DND-41 (cell line): ENCODE results near the gene PRSS57.

ENCODE experiments used
- ATAC-seq: fragments of 200-7000 bp; cut with Tn5 transposase; 3 replicates; pipeline ENCODE4 v1.9.1; 2021; ENCODE audit warnings: low read depth; ENCODE audit not compliant: insufficient read depth
- DNase-seq: peaks from one replicate; pipeline ENCODE4 v3.0.0-alpha.2; 2020
- H2AFZ ChIP-seq: 2 replicates; pipeline ENCODE4 v1.6.0; 2012; ENCODE audit warnings: low read depth, low read length
- H3K27ac ChIP-seq: 2 replicates; pipeline ENCODE4 v1.5.1; 2012; ENCODE audit warnings: low read length, inconsistent platforms
- H3K27me3 ChIP-seq: fragments of 200-600 bp; sonication (generic); 2 replicates; pipeline ENCODE4 v1.6.0; 2012; ENCODE audit warnings: low read length, mild to moderate bottlenecking, inconsistent platforms; ENCODE audit not compliant: insufficient read depth, poor library complexity
- H3K36me3 ChIP-seq: 2 replicates; pipeline ENCODE4 v1.5.1; 2012; ENCODE audit warnings: low read length, inconsistent platforms; ENCODE audit not compliant: insufficient read depth
- H3K4me1 ChIP-seq: 2 replicates; pipeline ENCODE4 v1.5.1; 2012; ENCODE audit warnings: mild to moderate bottlenecking, low read length; ENCODE audit not compliant: insufficient read depth
- H3K4me2 ChIP-seq: 2 replicates; pipeline ENCODE4 v1.6.0; 2012; ENCODE audit warnings: mild to moderate bottlenecking, moderate library complexity, low read length, inconsistent platforms; ENCODE audit not compliant: insufficient read depth
- H3K4me3 ChIP-seq, 2 experiments: fragments of 200-600 bp in 1 of 2; shearing (Covaris generic) in 1 of 2; 2 replicates each; pipeline ENCODE4 v1.5.1; 2012 to 2016; ENCODE audit warnings: inconsistent platforms in 2 of 2, low read length in 2 of 2, mild to moderate bottlenecking in 2 of 2, low read depth in 1 of 2, moderate library complexity in 1 of 2
- H3K79me2 ChIP-seq: 2 replicates; pipeline ENCODE4 v1.6.0; 2012; ENCODE audit warnings: low read length, inconsistent platforms; ENCODE audit not compliant: insufficient read depth
- H3K9ac ChIP-seq: 2 replicates; pipeline ENCODE4 v1.6.0; 2012; ENCODE audit warnings: low read depth, mild to moderate bottlenecking, inconsistent platforms, low read length, moderate library complexity
- H3K9me3 ChIP-seq: 2 replicates; pipeline ENCODE4 v1.5.1; 2012; ENCODE audit warnings: low read length, moderate library complexity, mild to moderate bottlenecking, inconsistent platforms; ENCODE audit not compliant: insufficient read depth, severe bottlenecking
- H4K20me1 ChIP-seq: 2 replicates; pipeline ENCODE4 v1.6.0; 2012; ENCODE audit warnings: low read length; ENCODE audit not compliant: insufficient read depth
- EZH2 ChIP-seq: IDR thresholded peaks from 3 replicates; pipeline ENCODE4 v1.6.1; 2012; ENCODE audit warnings: borderline replicate concordance, low read depth, mild to moderate bottlenecking, moderate library complexity, low read length, inconsistent platforms; ENCODE audit not compliant: severe bottlenecking
- TF ChIP-seq, protein P1 (sequence below): IDR thresholded peaks from 2 replicates; pipeline ENCODE4 v1.5.1; 2012; ENCODE audit warnings: borderline replicate concordance, low read length, moderate library complexity, mild to moderate bottlenecking; ENCODE audit not compliant: poor library complexity, severe bottlenecking; ENCODE audit errors: extremely low read depth

The PRSS57 gene

DNA sequence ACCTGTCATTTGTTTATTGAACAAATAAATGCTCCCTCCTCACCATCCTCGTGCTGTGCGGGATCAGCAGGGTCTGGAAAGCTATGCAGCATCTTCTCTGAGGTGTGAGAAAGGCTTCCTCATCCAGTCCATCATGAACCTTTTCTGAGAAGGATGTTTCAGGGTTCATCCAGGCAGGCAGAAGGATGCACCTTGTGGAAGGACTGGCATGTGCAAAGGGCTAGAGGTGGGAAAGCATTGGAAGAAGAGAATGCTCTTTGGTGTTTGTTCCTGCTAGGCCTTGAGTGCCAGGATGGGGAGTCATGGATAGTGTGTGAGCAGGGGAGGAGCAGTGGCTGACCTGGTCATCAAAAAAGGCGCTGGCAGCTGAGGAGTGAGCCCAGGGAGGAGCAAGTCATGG lies 20.1 kb upstream of the PRSS57 start:
- Histone ChIP-seq H2AFZ (no peak overlapping the region), H4K20me1 (no peaks in the 10 kb centered on the region), H3K4me3 (no peak overlapping the region), H3K27ac (no peak overlapping the region), H3K9me3 (peaks cover 7% of the 10 kb centered on the region), H3K27me3 (no peaks in the 10 kb centered on the region), H3K79me2 (no peaks in the 10 kb centered on the region), H3K4me1 (no peaks in the 10 kb centered on the region), H3K4me2 (no peak overlapping the region), H3K36me3 (no peaks in the 10 kb centered on the region), H3K9ac (no peak overlapping the region)
- TF ChIP-seq, protein P1, sequence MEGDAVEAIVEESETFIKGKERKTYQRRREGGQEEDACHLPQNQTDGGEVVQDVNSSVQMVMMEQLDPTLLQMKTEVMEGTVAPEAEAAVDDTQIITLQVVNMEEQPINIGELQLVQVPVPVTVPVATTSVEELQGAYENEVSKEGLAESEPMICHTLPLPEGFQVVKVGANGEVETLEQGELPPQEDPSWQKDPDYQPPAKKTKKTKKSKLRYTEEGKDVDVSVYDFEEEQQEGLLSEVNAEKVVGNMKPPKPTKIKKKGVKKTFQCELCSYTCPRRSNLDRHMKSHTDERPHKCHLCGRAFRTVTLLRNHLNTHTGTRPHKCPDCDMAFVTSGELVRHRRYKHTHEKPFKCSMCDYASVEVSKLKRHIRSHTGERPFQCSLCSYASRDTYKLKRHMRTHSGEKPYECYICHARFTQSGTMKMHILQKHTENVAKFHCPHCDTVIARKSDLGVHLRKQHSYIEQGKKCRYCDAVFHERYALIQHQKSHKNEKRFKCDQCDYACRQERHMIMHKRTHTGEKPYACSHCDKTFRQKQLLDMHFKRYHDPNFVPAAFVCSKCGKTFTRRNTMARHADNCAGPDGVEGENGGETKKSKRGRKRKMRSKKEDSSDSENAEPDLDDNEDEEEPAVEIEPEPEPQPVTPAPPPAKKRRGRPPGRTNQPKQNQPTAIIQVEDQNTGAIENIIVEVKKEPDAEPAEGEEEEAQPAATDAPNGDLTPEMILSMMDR = no peak
- TF ChIP-seq EZH2 = no peak
- DNase-seq (no peak), ATAC-seq (no peak)

DNA sequence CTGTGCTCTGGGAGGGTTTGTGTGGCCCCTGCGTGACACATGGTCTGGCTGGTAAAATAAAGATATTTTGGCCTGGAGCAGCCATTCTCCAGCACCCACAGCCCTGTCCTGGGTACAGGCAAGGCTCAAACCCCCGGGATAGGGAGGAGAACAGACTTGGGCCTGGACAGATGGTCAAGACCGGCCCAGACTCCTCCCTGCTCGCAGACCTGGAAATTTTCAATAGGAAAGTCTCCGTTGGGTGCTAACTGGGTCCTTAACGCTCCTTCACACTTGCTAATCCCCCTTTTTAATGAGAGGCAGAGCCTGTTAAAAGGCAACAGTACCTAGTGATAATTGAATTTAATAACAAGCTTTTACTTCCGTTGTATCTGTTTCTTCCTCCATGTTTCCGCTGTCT lies 16.0 kb upstream of the PRSS57 start:
- no peak overlapping the region for H3K4me2 ChIP-seq

DNA sequence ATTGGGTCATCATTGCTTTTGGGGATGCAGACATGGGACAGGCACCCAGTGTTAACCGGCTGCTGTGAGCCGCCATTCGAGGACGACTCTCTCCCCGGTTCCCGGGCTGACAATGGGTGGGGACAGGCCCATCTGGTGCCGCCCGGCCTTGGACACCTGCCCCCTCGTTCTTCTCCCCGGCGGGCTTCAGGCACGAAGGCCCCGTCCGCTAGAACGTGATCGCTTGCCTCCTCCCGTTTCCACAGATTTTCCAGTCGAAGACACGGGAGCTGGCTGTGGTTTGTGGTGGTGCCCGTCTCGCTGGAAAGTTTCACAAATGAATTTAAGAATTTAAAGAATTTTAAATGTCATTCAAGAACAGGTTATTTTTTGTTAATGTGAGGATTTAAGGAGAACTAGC lies 15.5 kb upstream of the PRSS57 start:
- no peaks in the 10 kb centered on the region for H3K27me3 ChIP-seq
- H3K4me3 ChIP-seq = no peak overlapping the region
- H2AFZ ChIP-seq = no peak overlapping the region
- TF ChIP-seq, protein P1 = no peak
- TF ChIP-seq EZH2 = no peak
- no peaks in the 10 kb centered on the region for H3K79me2 ChIP-seq
- no peak overlapping the region for H3K4me2 ChIP-seq
- H4K20me1 ChIP-seq = no peaks in the 10 kb centered on the region
- H3K9ac ChIP-seq = no peak overlapping the region
- no peaks in the 10 kb centered on the region for H3K4me1 ChIP-seq
- ATAC-seq (no peak), DNase-seq (no peak)
- peaks cover 5% of the 10 kb centered on the region for H3K9me3 ChIP-seq
- no peaks in the 10 kb centered on the region for H3K36me3 ChIP-seq
- no peak overlapping the region for H3K27ac ChIP-seq

More for the DNA sequence above, 16.0 kb upstream of the PRSS57 start:
- H3K4me3 ChIP-seq = no peak overlapping the region
- no peak overlapping the region for H2AFZ ChIP-seq
- H3K27me3 ChIP-seq = no peaks in the 10 kb centered on the region
- DNase-seq (no peak), ATAC-seq (no peak)
- no peak for TF ChIP-seq EZH2
- TF ChIP-seq, protein P1 = no peak
- H3K4me1 ChIP-seq = no peaks in the 10 kb centered on the region
- peaks cover 7% of the 10 kb centered on the region for H3K9me3 ChIP-seq
- no peaks in the 10 kb centered on the region for H3K36me3 ChIP-seq
- H3K27ac ChIP-seq = no peak overlapping the region
- no peaks in the 10 kb centered on the region for H4K20me1 ChIP-seq
- H3K79me2 ChIP-seq = no peaks in the 10 kb centered on the region
- no peak overlapping the region for H3K9ac ChIP-seq
